Coronary artery (tissue), 2 donors: ENCODE measurements around the gene PNLIPRP2.

ENCODE experiments used
- DNase-seq: peaks from one replicate; pipeline ENCODE4 v3.0.0-alpha.2; 2017; ENCODE audit warnings: low spot score
- H3K27ac ChIP-seq, 2 donors: fragments of 200-600 bp; sonication (generic); one replicate each; pipeline ENCODE4 v1.5.1; 2016 to 2019
- H3K4me3 ChIP-seq: fragments of 200-600 bp; sonication (generic); 2 replicates; pipeline ENCODE4 v1.5.1; 2016; ENCODE audit warnings: mild to moderate bottlenecking, moderate library complexity
- CTCF ChIP-seq: fragments of 200-600 bp; sonication (generic); IDR thresholded peaks from one replicate; pipeline ENCODE4 v1.5.1; 2019; ENCODE audit warnings: antibody characterized with exemption

PNLIPRP2 gene

GRCh38 chr10:116606061-116606483, 14.7 kb upstream of the PNLIPRP2 start:
- no peak for DNase-seq

GRCh38 chr10:116607336-116607735, 13.4 kb upstream of the PNLIPRP2 start:
- no peak for TF ChIP-seq CTCF
- H3K27ac ChIP-seq, result no peak overlapping the region
- H3K4me3 ChIP-seq, result no peak overlapping the region
- DNase-seq, result no peak

More at GRCh38 chr10:116606061-116606483, 14.7 kb upstream of the PNLIPRP2 start:
- Histone ChIP-seq H3K4me3 (no peak overlapping the region), H3K27ac (no peak overlapping the region)
- no peak for TF ChIP-seq CTCF

GRCh38 chr10:116608686-116609594, 11.8 kb upstream of the PNLIPRP2 start:
- no peak for DNase-seq
- H3K27ac ChIP-seq, result no peak overlapping the region
- peak overlapping the region; percentile 34 for H3K4me3 ChIP-seq
- no peak for TF ChIP-seq CTCF

GRCh38 chr10:116610443-116611152, 10.2 kb upstream of the PNLIPRP2 start:
- no peak overlapping the region for H3K4me3 ChIP-seq
- no peak for DNase-seq
- TF ChIP-seq CTCF, result no peak
- no peak overlapping the region for H3K27ac ChIP-seq

- Histone ChIP-seq H3K27ac (no peak overlapping the region), H3K4me3 (no peak overlapping the region)
- DNase-seq, result no peak
- TF ChIP-seq CTCF, result no peak
Observed at GRCh38 chr10:116611153-116611545, 9.6 kb upstream of the PNLIPRP2 start.

- TF ChIP-seq CTCF, result no peak
- DNase-seq, result no peak
- Histone ChIP-seq H3K4me3 (no peak overlapping the region), H3K27ac (no peak overlapping the region)
Observed at GRCh38 chr10:116612107-116612769, 8.5 kb upstream of the PNLIPRP2 start.
